ENCODE results near the gene SDHAF3. TPM values are rescaled to one million over a fixed set of nuclear protein-coding genes. Genes with fewer than 3 reads are reported as not detected.

Gene SDHAF3
- 10.1 and 18.1 TPM in 2 replicates for total RNA-seq

GRCh38 chr7:97117372-97118188 is at the start of gene SDHAF3:
Gene SDHAF3, plus strand, starts transcription at chr7:97117698. Its CDS starts 26 bp downstream, at chr7:97117724.

Other genes starting within 250 kb of the SDHAF3 start
- not detected in 2 replicates for gene DLX6, start 112.1 kb upstream of the SDHAF3 start, total RNA-seq
- gene DLX5, start 92.9 kb upstream of the SDHAF3 start, total RNA-seq: not detected in 2 replicates

Data from epithelial cell of umbilical artery (primary cell).